GM21619 (cell line): ENCODE measurements around the gene VAV2.
"Not testable (repeated sequence)": the region's sequence is repeated elsewhere in the genome, so short reads cannot be mapped to it uniquely, and the experiment has no call there.

Experiments
- ATAC-seq: cut with Tn5 transposase; IDR thresholded peaks from one replicate; pipeline ENCODE4 v1.9.1; 2021; ENCODE audit not compliant: unreplicated experiment

Gene VAV2

GRCh38 chr9:133775951-133776905, 215.9 kb downstream of the VAV2 start:
- no peak for ATAC-seq

GRCh38 chr9:133775291-133775690, 216.8 kb downstream of the VAV2 start:
- no peak for ATAC-seq

GRCh38 chr9:133774799-133775198, 217.3 kb downstream of the VAV2 start:
- ATAC-seq = no peak

GRCh38 chr9:133773889-133774655, 218.1 kb downstream of the VAV2 start:
- ATAC-seq = no peak

- ATAC-seq = no peak
Observed at GRCh38 chr9:133772581-133772980, 219.5 kb downstream of the VAV2 start.

GRCh38 chr9:133771486-133772482, 220.3 kb downstream of the VAV2 start:
- ATAC-seq = no peak

GRCh38 chr9:133770076-133770777, 221.9 kb downstream of the VAV2 start:
- ATAC-seq = no peak

GRCh38 chr9:133769511-133770075, 222.5 kb downstream of the VAV2 start:
- no peak for ATAC-seq

- ATAC-seq = no peak
Observed at GRCh38 chr9:133768859-133769510, 223.1 kb downstream of the VAV2 start.

- no peak for ATAC-seq
Observed at GRCh38 chr9:133768371-133768858, 223.7 kb downstream of the VAV2 start.

- ATAC-seq = no peak
Observed at GRCh38 chr9:133767625-133768024, 224.5 kb downstream of the VAV2 start.

GRCh38 chr9:133767008-133767407, 225.1 kb downstream of the VAV2 start:
- ATAC-seq = no peak

GRCh38 chr9:133766234-133766633, 225.9 kb downstream of the VAV2 start:
- not testable (repeated sequence) for ATAC-seq

- no peak for ATAC-seq
Observed at GRCh38 chr9:133763272-133764183, 228.6 kb downstream of the VAV2 start.

GRCh38 chr9:133762488-133763271, 229.4 kb downstream of the VAV2 start:
- ATAC-seq = no peak

GRCh38 chr9:133761641-133762248, 230.4 kb downstream of the VAV2 start:
- ATAC-seq = no peak
